GM21367 (cell line): ENCODE data around the gene NRGN.

Experiments used
- ATAC-seq: cut with Tn5 transposase; IDR thresholded peaks from one replicate; pipeline ENCODE4 v1.9.1; 2021; ENCODE audit not compliant: unreplicated experiment

Gene NRGN

GRCh38 chr11:124739479-124740276, at the start of gene NRGN:
NRGN (plus strand) TSS chr11:124739942; CDS start chr11:124740085, 143 bp downstream.
- peak; percentile 98 for ATAC-seq

- ATAC-seq = no peak
These were observed 46.6 kb upstream of the NRGN start for GRCh38 chr11:124693142-124693541.

GRCh38 chr11:124699547-124699946, 40.2 kb upstream of the NRGN start:
- no peak for ATAC-seq

GRCh38 chr11:124700028-124700427, 39.7 kb upstream of the NRGN start:
- ATAC-seq = no peak

GRCh38 chr11:124707829-124708228, 31.9 kb upstream of the NRGN start:
- no peak for ATAC-seq

- no peak for ATAC-seq
These were observed 27.4 kb upstream of the NRGN start for GRCh38 chr11:124712392-124712791.

- no peak for ATAC-seq
These were observed 23.2 kb upstream of the NRGN start for GRCh38 chr11:124716591-124716990.

GRCh38 chr11:124717421-124717785, 22.3 kb upstream of the NRGN start:
- no peak for ATAC-seq

GRCh38 chr11:124717786-124718651, 21.7 kb upstream of the NRGN start:
- ATAC-seq = no peak

- ATAC-seq = no peak
These were observed 20.9 kb upstream of the NRGN start for GRCh38 chr11:124718801-124719200.

- ATAC-seq = no peak
These were observed 20.2 kb upstream of the NRGN start for GRCh38 chr11:124719534-124719933.

GRCh38 chr11:124722176-124722575, 17.6 kb upstream of the NRGN start:
- no peak for ATAC-seq

- ATAC-seq = peak; percentile 73
These were observed 14.6 kb upstream of the NRGN start for GRCh38 chr11:124724979-124725718.

GRCh38 chr11:124725719-124726105, 14.0 kb upstream of the NRGN start:
- no peak for ATAC-seq

- ATAC-seq = no peak
These were observed 12.3 kb upstream of the NRGN start for GRCh38 chr11:124727474-124727873.

- ATAC-seq = no peak
These were observed 11.6 kb upstream of the NRGN start for GRCh38 chr11:124728134-124728533.

- ATAC-seq = no peak
These were observed 10.2 kb upstream of the NRGN start for GRCh38 chr11:124729571-124729970.

- ATAC-seq = no peak
These were observed 7.5 kb upstream of the NRGN start for GRCh38 chr11:124732230-124732629.

- no peak for ATAC-seq
These were observed 3.0 kb upstream of the NRGN start for GRCh38 chr11:124736736-124737135.

- ATAC-seq = no peak
These were observed 2.0 kb upstream of the NRGN start for GRCh38 chr11:124737638-124738305.
